GM21737 (cell line): ENCODE measurements around the gene TADA1.
A peak's percentile ranks its signal among the peaks of the same experiment; 100 is the strongest.

Experiments used
- ATAC-seq: cut with Tn5 transposase; IDR thresholded peaks from one replicate; pipeline ENCODE4 v1.9.1; 2021; ENCODE audit warnings: mild to moderate bottlenecking, moderate library complexity; ENCODE audit not compliant: unreplicated experiment

Gene TADA1

GRCh38 chr1:166875734-166876539, at the start of gene TADA1:
Gene TADA1, minus strand, starts transcription at chr1:166876264. Its CDS starts 31 bp downstream, at chr1:166876233.
- peak; percentile 90 for ATAC-seq

- peak; percentile 83 for ATAC-seq
Measured at GRCh38 chr1:166924823-166925541, 48.9 kb upstream of the TADA1 start.

- no peak for ATAC-seq
Measured at GRCh38 chr1:166920561-166921475, 44.8 kb upstream of the TADA1 start.

GRCh38 chr1:166918956-166919316, 42.9 kb upstream of the TADA1 start:
- ATAC-seq: no peak

- ATAC-seq: no peak
Measured at GRCh38 chr1:166918088-166918955, 42.3 kb upstream of the TADA1 start.

GRCh38 chr1:166915941-166916340, 39.9 kb upstream of the TADA1 start:
- no peak for ATAC-seq

- no peak for ATAC-seq
Measured at GRCh38 chr1:166915042-166915441, 39.0 kb upstream of the TADA1 start.

GRCh38 chr1:166914111-166914510, 38.0 kb upstream of the TADA1 start:
- no peak for ATAC-seq

- no peak for ATAC-seq
Measured at GRCh38 chr1:166911624-166912023, 35.6 kb upstream of the TADA1 start.

- peak; percentile 95 for ATAC-seq
Measured at GRCh38 chr1:166910396-166910994, 34.4 kb upstream of the TADA1 start.

- no peak for ATAC-seq
Measured at GRCh38 chr1:166908942-166909341, 32.9 kb upstream of the TADA1 start.

GRCh38 chr1:166907763-166908162, 31.7 kb upstream of the TADA1 start:
- ATAC-seq: no peak

GRCh38 chr1:166907051-166907450, 31.0 kb upstream of the TADA1 start:
- ATAC-seq: no peak

- ATAC-seq: no peak
Measured at GRCh38 chr1:166906647-166907046, 30.6 kb upstream of the TADA1 start.

- no peak for ATAC-seq
Measured at GRCh38 chr1:166905900-166906299, 29.8 kb upstream of the TADA1 start.

GRCh38 chr1:166905136-166905535, 29.1 kb upstream of the TADA1 start:
- ATAC-seq: no peak

GRCh38 chr1:166903232-166903631, 27.2 kb upstream of the TADA1 start:
- ATAC-seq: no peak

GRCh38 chr1:166902279-166902678, 26.2 kb upstream of the TADA1 start:
- no peak for ATAC-seq

- no peak for ATAC-seq
Measured at GRCh38 chr1:166900987-166901386, 24.9 kb upstream of the TADA1 start.

- no peak for ATAC-seq
Measured at GRCh38 chr1:166899769-166900168, 23.7 kb upstream of the TADA1 start.
